Glutamatergic neuron (in vitro differentiated cells): ENCODE results near the gene C1R. TPM values are rescaled to one million over a fixed set of nuclear protein-coding genes. Genes with fewer than 3 reads are reported as not detected.

Experiments
- DNase-seq: peaks from one replicate; pipeline ENCODE4 v3.0.0; 2022
- H3K27ac Mint-ChIP-seq: one replicate; pipeline ENCODE4 v1.8.0; 2020; ENCODE audit warnings: mild to moderate bottlenecking, mixed read lengths, inconsistent platforms; ENCODE audit not compliant: unreplicated experiment
- H3K27me3 Mint-ChIP-seq: one replicate; pipeline ENCODE4 v1.8.0; 2020; ENCODE audit warnings: mild to moderate bottlenecking, moderate library complexity, mixed read lengths, inconsistent platforms; ENCODE audit not compliant: unreplicated experiment
- H3K36me3 Mint-ChIP-seq: one replicate; pipeline ENCODE4 v1.8.0; 2020; ENCODE audit warnings: mild to moderate bottlenecking, mixed read lengths, inconsistent platforms; ENCODE audit not compliant: unreplicated experiment
- H3K4me1 Mint-ChIP-seq: one replicate; pipeline ENCODE4 v1.8.0; 2020; ENCODE audit warnings: mild to moderate bottlenecking, low read depth, mixed read lengths, inconsistent platforms; ENCODE audit not compliant: unreplicated experiment
- H3K4me3 Mint-ChIP-seq: one replicate; pipeline ENCODE4 v1.8.0; 2020; ENCODE audit warnings: mild to moderate bottlenecking, mixed read lengths, inconsistent platforms; ENCODE audit not compliant: unreplicated experiment
- H3K9me3 Mint-ChIP-seq: one replicate; pipeline ENCODE4 v1.8.0; 2020; ENCODE audit warnings: mild to moderate bottlenecking, moderate library complexity, mixed read lengths, inconsistent platforms; ENCODE audit not compliant: unreplicated experiment
- total RNA-seq: library from RNA; stranded (reverse); fragmentation: NEBNext Ultra II Directional; extraction: Animal tissue kit (Norgen Biotek cat#: 25700); gene quantifications from one replicate; pipeline ENCODE4 v1.2.1, GENCODE V29; 2021; ENCODE audit not compliant: unreplicated experiment
- TF ChIP-seq, protein P1 (sequence below): fragments of 200-600 bp; sonication (generic); IDR thresholded peaks from one replicate; pipeline ENCODE4 v1.5.0; 2021; ENCODE audit not compliant: partially characterized antibody, unreplicated experiment

The C1R gene
- total RNA-seq, 1 donor from 2014 or later: 1.0 TPM

DNA sequence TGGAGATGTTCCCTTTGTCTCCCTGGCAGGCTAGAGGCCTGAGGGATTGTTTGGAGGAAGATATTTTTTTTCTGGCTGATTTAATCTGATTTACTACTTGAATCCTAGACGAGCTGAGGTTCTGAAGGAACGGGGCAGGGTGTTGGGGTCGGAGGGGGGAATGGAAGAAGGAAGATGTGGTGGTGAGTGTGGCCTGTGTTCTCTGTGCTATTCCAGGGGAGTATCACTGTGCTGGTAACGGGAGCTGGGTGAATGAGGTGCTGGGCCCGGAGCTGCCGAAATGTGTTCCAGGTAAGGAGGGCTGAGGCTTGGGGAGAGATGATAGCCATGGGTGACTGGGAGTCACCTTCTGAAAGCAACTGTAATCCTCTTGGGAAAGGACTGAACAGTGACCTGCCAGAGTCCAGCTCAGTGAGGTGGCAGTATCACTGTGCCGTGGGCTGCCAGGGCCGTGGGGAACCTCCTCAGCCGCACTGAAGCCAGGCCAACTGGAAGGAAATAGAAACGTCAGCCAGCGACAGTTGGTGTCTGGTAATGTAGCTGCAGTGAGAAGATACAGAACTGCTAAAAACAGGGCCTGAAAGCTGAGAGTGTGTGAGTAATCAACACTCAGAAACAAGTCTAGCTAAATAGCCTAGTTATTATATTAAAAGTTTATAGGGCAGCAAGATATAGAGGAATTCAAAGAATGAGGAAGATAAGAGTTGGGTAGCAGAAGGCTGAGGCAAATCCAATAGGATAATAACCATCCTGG lies 23.8 kb downstream of the C1R start:
- Mint-ChIP-seq H3K36me3 (no peaks in the 10 kb centered on the region), H3K4me3 (no peak overlapping the region), H3K9me3 (no peaks in the 10 kb centered on the region), H3K27me3 (peaks cover 2% of the 10 kb centered on the region), H3K4me1 (no peaks in the 10 kb centered on the region), H3K27ac (no peak overlapping the region)
- no peak for DNase-seq
- TF ChIP-seq, protein P1, sequence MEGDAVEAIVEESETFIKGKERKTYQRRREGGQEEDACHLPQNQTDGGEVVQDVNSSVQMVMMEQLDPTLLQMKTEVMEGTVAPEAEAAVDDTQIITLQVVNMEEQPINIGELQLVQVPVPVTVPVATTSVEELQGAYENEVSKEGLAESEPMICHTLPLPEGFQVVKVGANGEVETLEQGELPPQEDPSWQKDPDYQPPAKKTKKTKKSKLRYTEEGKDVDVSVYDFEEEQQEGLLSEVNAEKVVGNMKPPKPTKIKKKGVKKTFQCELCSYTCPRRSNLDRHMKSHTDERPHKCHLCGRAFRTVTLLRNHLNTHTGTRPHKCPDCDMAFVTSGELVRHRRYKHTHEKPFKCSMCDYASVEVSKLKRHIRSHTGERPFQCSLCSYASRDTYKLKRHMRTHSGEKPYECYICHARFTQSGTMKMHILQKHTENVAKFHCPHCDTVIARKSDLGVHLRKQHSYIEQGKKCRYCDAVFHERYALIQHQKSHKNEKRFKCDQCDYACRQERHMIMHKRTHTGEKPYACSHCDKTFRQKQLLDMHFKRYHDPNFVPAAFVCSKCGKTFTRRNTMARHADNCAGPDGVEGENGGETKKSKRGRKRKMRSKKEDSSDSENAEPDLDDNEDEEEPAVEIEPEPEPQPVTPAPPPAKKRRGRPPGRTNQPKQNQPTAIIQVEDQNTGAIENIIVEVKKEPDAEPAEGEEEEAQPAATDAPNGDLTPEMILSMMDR: no peak

DNA sequence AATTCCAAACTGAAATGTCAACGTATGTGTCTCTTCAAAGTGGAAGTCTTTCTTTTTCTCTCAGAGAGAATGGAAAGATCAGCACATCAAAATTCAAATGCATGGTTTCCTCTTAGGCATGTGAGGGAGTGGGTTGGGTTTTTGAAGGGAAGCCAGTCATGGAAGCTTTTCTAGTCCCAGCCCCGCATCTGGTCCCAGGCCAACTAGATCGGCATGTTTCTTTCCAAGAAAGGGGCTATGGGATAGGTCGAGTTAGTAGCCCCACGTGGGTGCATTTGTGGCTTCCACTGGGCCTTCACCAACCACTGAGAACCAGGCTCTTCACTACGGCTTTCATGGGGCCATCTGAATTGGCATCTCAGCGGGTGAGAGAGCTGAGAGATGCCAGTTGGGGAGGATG lies 25.1 kb downstream of the C1R start:
- H3K9me3 Mint-ChIP-seq: no peaks in the 10 kb centered on the region
- DNase-seq: no peak
- H3K27me3 Mint-ChIP-seq: peaks cover 2% of the 10 kb centered on the region
- H3K4me1 Mint-ChIP-seq: no peaks in the 10 kb centered on the region
- no peaks in the 10 kb centered on the region for H3K36me3 Mint-ChIP-seq
- no peak overlapping the region for H3K4me3 Mint-ChIP-seq
- H3K27ac Mint-ChIP-seq: no peak overlapping the region
- TF ChIP-seq, protein P1: no peak

DNA sequence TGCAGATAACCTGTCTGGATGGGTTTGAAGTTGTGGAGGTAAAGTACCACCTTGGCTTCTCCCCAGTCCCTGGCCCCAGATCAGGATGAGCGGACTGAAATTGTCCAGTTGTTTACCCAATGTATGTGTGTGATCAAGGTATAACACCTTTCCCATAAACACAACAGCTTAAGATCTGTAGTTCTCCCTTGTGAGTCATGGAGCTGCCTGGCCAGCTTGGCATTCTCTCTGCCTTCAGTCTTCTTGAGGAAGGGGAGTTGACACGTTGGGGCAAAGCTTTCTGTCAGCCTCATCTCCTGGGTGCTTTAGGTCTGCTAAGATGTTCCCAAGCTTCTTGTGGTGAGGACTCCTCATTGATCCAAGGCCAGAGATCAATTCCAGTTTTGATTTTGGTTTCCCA lies 25.6 kb downstream of the C1R start:
- no peak overlapping the region for H3K4me3 Mint-ChIP-seq
- no peak overlapping the region for H3K27ac Mint-ChIP-seq
- no peaks in the 10 kb centered on the region for H3K4me1 Mint-ChIP-seq
- peaks cover 2% of the 10 kb centered on the region for H3K27me3 Mint-ChIP-seq
- no peak for DNase-seq
- H3K9me3 Mint-ChIP-seq: no peaks in the 10 kb centered on the region
- TF ChIP-seq, protein P1: no peak
- no peaks in the 10 kb centered on the region for H3K36me3 Mint-ChIP-seq

DNA sequence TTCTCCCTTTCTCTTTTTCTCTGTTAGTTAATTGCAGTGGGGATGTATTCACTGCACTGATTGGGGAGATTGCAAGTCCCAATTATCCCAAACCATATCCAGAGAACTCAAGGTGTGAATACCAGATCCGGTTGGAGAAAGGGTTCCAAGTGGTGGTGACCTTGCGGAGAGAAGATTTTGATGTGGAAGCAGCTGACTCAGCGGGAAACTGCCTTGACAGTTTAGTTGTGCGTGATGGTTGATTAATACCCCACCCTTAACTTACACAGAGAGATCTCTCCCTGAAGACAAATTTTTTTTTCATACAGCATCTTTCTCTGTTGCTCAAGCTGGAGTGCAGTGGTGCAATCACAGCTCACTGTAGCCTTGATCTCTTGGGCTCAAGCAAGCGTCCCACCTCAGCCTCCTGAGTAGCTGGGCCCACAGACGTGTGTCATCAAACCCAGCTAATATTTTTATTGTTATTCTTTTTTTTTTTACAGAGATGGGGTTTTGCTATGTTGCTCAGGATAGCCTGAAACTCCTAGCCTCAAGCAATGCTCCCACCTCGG lies 27.1 kb downstream of the C1R start:
- Mint-ChIP-seq H3K27me3 (peaks cover 4% of the 10 kb centered on the region), H3K9me3 (no peaks in the 10 kb centered on the region), H3K27ac (no peak overlapping the region), H3K4me3 (no peak overlapping the region), H3K36me3 (no peaks in the 10 kb centered on the region), H3K4me1 (peaks cover 5% of the 10 kb centered on the region)
- TF ChIP-seq, protein P1: no peak
- DNase-seq: no peak

DNA sequence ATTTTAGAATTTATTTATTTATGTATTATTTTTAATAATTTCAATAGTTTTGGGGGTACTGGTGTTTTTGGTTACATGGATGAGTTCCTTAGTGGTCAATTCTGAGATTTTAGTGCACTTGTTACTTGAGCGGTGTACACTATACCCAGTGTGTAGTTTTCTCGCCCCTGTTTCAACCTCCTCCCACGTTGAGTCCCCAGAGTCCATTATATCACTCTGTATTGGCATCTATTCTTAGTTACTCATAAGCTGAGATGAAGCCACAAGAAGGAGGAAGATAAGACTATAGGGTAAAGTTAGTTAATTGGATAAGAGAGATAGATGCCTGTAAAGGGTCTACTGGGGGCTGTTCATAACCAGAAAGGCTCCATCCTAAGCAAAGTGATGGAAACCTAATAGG lies 27.7 kb downstream of the C1R start:
- TF ChIP-seq, protein P1: no peak
- no peak for DNase-seq
- Mint-ChIP-seq H3K27me3 (peaks cover 6% of the 10 kb centered on the region), H3K27ac (no peak overlapping the region), H3K9me3 (no peaks in the 10 kb centered on the region), H3K36me3 (no peaks in the 10 kb centered on the region), H3K4me3 (no peak overlapping the region), H3K4me1 (peaks cover 5% of the 10 kb centered on the region)
